GM18502 (cell line): Measurements from ENCODE around the gene SORBS1.

ENCODE experiments used
- ATAC-seq: cut with Tn5 transposase; IDR thresholded peaks from one replicate; pipeline ENCODE4 v1.9.1; 2021; ENCODE audit warnings: mild to moderate bottlenecking; ENCODE audit not compliant: unreplicated experiment, poor library complexity

SORBS1 gene

GRCh38 chr10:95422233-95422632 lies 138.9 kb downstream of the SORBS1 start:
- no peak for ATAC-seq

DNA sequence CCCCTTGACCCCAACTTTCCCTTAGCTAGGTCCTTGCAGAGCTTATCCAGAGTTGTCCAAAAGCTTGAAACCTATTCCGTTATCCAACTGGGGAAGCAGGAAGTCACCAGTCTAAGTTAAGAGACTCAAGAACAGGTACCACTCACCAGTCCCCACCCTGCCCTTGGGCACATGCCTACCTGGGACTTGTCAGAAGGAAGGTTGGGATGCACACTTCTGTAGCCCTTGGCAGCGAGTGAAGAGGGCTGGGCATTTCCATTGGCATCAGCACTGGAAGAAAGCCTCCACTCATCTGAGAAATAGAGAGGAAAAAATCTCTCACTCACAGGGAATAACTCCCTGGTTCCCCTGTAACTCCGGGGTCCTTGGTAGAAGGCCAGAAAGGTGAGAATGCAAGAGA lies 139.4 kb downstream of the SORBS1 start:
- ATAC-seq, result no peak

DNA sequence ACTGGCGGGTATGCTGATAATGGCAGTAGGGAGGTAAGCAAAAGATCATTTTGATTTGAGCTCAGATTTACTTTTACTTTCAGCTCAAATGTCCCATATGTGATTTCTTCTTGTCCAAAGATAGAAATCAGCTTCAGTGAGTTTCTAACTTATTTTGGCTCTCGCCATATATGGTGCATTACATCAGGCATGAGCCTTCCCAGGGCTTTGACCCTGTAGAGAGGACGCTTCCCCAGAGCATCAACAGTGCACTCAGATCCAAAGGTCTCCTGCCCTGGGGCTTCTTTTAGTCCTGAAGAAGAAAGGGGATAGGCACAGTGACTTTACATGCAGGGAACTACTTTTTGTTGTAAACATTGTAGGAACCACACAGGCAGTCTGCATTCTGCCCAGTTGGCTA lies 141.8 kb downstream of the SORBS1 start:
- no peak for ATAC-seq

DNA sequence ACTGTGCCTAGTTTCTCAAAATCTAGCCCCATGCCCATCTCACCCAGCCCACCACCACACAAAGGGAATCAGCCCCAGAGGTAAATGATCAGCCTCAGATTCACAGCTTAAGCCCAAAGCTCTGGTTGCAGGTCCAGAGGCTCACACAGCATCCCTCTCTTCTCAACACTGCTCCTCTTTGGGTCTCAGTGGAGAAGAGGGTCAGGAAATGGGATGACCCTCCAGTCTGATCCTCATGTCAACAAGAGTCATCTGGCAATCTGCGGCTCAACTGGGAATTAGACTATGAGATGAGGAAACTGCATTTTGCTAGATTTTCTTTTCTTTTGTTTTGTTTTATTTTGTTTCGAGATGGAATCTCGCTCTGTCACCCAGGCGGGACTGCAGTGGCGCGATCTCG lies 144.2 kb downstream of the SORBS1 start:
- no peak for ATAC-seq

DNA sequence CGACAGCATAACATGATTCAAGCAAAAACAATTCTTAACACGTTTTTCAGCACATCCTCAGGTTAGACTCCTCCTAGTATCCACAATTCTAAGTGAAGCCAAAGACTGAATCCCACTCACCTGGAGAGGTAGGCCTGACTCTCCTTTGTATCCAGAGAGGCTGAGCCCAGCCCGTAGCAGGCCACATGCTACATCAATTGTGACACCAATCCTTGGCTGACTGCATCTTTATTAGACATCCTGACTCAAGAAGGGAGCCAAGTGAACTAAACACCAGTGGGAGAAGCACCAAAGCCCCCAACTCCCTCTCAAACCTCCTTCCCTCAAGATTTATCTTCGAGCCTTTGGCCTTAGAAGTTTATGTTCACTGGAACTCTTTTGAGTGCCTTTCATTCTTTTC lies 144.9 kb downstream of the SORBS1 start:
- no peak for ATAC-seq

- ATAC-seq, result no peak
Observed at GRCh38 chr10:95415621-95416031, 145.5 kb downstream of the SORBS1 start.

DNA sequence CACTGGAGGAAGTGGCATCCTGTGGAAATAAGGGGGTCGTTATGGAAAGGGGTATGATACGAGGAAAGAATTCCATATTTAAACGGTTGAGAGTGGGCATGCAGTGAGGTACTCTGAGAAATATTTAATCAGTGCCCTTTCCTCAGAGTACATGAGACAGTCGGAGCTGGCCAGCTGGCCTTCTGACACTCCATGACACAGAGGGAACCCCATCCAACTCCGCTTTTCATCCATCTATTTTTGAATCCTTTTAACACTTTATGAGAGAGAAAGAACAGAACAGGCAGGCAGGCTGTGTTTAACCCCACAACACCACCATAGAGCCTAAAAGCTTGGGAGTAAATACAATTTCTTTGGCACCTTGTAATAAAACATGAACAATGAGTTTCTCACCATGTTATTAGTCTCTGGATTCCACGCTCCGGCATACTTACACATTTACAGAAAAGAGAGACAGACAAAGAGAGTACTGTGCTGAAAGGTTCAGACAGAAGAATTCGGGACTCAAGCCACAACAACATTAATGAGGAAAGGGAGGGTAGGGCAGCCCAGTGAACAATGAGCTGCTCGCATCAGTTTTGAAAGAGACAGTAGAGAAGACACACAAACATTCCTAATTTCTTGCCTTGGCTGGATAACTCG lies 146.2 kb downstream of the SORBS1 start:
- no peak for ATAC-seq

DNA sequence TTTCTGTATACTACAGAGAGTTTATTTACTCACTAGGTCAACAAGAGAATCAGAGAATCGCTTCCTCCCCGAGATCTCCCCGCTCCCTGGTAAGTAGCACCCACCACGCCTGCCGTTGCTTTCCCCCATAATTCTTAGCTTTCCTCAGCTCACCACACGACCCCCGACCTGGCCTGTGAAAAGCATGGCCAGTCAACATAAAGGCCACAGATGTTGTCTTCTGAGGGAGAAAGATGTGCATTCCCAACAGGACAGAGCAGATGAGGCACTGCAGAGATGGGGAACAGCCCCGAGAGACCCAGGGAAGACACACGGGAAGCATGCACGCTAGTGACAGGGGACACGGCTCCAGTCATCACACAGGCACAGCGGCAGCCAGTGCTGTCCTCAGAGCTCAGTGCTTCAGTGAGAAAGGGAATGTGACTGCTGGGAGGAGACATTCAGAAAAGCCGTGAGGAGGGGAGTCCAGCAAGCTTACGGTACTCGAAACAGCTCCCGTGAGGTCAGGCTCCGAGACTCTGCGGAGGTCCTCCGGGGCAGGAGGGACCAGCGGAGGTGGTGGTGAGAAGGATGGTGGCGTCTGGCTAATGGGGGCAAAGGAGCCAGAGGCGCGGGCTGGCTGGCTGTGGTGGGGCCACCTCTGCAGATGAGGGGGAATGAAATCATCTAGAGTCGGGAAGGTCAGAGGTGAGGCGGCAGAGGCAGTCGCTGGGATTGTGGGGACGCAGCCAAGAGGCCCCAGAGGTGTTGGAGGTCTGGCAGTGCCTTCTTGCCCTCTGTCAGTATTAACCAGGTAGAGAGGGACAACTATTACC lies 146.9 kb downstream of the SORBS1 start:
- no peak for ATAC-seq

- no peak for ATAC-seq
Observed at GRCh38 chr10:95413588-95413987, 147.6 kb downstream of the SORBS1 start.

- no peak for ATAC-seq
Observed at GRCh38 chr10:95411635-95412034, 149.5 kb downstream of the SORBS1 start.

DNA sequence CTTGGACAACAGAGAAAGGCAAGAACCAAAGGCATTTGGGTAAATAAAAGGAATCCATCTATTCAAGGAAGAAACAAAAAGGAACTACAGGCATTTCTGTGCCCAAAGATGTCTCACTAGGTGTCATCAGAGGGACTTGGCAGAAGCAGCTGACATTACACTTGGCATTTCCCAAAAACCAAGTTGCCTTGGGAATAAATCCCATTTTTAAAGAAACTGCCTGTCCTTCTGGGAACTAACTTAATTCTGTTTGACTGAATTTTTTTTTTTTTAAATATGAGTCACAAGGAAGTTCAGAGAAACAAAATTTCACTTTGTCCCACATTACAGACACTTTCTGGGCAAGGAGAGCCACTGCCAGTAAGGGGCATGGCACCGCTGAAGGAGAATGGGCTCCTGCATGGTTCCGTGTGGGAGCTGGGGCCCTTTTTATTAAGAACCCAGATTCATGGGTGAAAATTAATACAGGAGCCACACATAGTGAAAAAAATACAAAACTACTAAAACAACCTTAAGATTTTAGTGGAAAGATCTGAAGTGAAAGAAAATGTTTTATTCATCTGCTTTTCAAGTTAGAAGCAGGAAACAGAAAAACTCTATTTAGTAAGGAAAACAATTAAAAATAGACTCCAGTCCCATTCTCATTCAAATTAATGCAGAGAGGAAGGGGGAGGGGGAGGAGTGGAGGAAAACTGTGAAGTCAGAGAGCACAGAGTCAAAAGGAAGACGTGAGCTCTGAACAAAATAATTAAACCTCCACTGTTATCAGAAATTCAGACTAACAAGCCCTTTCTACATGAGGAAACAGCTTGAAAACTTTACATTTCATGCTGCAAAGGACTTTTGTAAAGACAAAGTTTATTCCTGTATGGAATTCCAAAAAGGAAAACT lies 151.9 kb downstream of the SORBS1 start:
- no peak for ATAC-seq

DNA sequence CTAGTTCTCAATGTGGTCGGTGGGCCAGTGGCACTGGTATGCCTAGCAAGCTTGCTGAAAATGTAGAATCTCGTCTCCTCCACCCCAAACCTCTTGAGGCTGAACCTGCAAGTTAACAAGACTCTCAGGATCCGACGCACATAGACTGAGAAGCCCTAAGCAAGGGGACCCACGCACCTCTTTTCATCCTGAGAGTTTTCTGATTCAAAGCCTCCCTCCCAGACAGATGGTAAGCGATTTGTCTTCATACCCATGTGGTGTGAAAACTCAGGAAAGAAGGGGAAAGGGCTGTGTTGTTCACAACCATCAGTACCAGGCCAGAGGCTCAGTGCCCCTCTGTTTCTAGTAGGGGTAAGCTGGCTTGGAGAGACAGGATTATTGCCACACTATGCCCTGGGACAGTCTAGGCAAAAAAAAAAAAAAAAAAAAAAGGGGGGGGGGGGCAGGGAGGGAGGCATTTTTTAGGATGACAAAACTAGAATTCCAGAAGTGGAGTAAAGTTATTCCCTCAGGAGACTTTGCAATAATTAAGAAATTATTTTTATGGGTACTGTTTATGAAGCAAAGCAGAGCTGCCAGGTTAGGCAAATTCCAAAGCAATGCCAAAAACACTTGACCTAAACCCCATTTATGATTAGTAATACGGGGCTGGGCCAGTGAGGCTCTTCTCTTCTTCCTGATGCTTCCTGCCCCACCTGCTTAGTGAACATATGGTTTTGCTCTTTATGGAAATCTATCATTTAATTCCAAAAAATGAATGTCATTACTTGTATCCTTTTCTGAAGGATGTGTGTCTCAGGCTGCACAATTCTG lies 152.8 kb downstream of the SORBS1 start:
- no peak for ATAC-seq

GRCh38 chr10:95407546-95407945 lies 153.6 kb downstream of the SORBS1 start:
- ATAC-seq, result no peak

GRCh38 chr10:95406651-95407280 lies 154.4 kb downstream of the SORBS1 start:
- ATAC-seq, result no peak

DNA sequence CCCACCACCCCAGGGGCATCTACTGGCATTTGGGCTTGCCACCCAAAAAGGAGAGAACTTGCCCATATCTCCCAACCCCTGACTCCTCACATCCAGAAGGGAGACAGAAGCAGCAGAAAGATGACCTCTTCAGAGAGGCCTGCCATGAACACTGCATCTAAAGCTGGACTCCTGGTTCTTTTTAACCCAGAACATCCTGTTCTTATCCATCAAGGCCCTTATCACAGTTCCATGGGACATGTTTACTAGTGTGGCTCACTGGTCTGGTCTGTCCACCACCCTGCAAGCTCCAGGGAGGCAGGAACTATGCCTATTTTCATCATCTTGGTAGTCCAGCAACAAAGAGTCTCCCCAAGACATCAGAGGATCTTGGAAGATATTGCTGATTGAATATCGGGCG lies 155.5 kb downstream of the SORBS1 start:
- ATAC-seq, result no peak

DNA sequence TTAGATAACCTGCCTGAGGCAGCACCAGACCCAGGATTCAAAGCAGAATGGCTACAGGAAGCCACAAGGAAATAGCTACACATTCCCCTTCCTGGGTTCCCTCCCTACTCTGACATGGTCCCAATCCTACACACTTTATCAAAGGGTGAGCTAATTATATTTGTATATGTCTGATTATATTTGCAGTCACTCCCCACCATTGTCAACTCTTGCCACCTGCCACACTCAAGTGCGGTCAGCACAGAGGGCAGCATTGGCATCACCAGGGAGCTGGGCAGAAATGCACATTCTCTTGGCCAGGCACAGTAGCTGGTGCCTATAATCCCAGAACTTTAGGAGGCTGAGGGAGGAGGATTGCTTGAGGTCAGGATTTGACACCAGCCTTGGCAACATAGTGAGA lies 156.3 kb downstream of the SORBS1 start:
- no peak for ATAC-seq

- no peak for ATAC-seq
Observed at GRCh38 chr10:95404462-95404858, 156.7 kb downstream of the SORBS1 start.

- no peak for ATAC-seq
Observed at GRCh38 chr10:95403700-95404461, 157.3 kb downstream of the SORBS1 start.
